Activated CD4-positive, alpha-beta T cell treated with anti-CD3 and anti-CD28 coated beads for 4 hours (primary cell): ENCODE data around the gene NKX2-3.
A peak's percentile ranks its signal among the peaks of the same experiment; 100 is the strongest.

Source experiments
- DNase-seq, 2 donors: peaks; one replicate each; pipeline ENCODE4 v3.0.0-alpha.2; 2020

NKX2-3 gene

DNA sequence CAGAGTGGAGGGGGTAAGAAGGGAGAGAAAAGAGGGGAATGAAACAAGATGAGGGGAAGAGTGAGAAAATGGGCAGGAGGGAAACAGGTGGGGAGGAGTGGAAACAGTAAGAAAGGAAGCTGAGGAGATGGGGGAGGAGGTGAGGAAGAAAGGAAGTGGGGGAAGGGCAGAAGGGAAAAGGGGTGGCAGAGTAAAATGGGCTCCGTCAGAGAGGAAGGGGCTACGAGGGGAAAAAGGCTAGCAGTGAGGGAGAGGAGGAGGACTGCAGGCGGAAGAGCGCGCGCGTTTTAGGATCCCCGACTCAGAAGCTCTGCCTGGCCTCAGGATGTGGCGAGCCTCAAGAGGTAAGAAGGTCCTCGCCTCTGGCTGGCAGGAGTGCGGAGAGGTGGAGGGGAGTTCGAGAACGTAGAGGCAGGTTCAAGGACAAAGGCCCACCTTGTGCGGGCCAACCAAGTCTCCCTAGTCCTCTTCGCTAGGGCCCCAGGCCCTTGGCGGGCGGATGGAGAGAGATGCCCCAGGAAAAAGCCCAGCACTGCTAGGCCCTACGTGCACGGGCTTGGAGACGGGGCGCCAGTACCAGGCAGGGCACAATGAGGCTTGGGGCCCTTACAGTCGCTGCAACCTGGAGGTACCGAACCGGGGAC is 5.8 kb upstream of the NKX2-3 start:
- DNase-seq, result no peak

DNA sequence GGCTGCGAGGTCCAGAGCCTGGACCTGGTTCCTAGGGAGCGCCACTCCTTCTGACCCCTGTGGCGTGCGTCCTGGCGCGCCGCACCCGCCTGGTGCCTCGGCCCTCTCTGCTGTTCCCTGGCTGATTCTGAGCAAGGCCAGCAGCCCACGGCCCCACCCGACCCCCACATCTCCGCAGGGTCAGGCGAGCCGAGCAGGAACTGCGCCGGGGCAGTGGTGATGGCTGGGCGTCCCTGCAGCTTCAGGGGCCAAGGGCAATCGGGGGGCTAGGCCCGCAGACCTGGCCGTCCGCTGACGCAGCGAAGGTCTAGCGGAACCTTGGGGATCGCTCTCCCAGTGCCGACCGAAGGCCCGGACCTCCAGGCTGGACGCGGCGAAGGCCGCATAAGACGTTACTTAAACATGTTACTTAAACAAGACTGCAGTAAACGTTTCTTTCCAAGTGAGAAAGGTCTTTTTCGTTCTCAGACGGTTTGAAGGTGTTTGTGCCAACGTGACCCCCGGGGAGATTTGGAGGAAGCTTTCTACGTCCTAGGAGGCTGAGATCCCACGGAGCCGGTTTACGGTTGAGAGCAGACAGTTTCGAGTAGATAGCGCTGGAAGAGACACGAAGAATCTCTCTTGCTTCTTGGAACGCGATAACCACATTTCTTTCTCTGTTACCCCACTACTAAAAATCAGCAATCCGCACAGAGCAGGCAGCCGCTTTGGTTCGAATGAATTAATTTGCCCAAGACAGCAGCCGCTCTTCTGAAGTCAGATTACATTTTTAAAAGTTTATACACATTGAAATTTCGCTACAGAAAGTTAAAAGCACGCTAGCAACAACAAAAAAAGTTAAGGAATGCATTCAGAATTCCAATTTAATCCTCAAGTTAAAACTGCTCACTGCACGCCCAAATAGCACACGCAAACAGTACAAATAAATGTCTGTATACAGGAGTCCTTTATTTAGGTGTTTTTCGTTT is 4.9 kb upstream of the NKX2-3 start:
- DNase-seq, result no peak

DNA sequence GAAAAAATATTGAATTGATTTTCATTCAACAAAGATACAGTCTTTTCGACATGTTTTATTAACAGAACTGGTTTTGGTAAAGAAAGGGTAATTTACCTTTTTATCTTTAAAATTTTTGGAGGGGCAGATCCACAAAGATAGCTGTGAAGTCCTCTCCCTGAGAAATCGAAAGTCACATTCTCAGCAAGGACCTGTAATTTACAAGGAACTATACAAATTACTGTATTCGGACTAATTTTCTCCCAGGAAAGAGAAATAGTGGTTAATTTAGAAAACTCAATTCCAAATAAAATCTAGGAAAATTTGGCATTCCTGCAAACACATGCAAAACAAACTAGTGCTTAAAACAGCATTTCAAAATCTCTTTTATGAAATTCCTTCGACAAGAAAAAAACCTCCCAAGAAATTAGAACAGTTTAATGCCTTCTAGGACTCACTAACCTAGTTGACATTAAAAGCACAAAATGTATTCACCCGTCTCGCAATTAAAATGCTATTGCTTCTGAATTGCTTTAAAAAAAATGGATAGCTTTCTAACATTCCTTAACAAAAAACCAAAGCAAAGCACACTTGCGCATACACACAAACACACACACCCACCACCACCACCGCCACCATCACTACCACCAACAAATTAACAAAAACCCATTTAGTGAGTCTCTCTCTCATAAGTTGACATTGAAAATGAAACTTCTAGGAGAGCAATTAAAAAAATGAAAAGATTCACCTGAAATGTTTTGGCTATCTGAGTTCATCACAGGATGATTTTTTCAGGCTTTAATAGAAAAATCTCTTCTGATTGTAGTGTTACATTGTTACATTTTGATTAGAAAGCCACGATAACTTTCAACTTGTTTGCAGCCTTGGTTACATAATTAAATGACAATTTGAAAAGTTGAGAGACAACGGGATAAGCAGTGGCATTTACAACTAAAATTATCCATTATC is 4.0 kb upstream of the NKX2-3 start:
- no peak for DNase-seq

DNA sequence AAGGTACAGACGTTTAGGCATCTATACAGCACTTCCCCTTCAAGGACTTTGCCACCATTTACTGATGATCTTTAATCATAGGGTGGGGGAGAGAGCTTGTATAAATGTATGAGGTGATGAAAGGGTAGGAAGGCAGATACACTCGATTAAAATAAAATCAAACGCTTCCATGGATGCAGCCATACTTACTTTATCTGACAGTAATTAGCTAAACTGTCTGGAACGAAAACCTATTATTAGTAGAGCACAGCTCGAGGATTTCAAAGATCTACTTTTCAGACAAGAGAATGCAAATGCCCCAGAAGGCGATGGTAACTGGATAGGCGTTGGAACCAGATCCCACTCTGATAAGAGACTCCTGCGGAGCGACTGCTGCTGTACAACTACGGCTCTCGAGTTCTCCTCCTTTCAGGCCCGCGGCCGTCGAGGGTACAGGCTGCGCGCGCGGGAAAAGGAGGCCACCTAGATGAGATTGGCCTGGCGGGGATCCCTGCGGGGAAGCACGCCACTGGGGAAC is 3.1 kb upstream of the NKX2-3 start:
- DNase-seq, result no peak

DNA sequence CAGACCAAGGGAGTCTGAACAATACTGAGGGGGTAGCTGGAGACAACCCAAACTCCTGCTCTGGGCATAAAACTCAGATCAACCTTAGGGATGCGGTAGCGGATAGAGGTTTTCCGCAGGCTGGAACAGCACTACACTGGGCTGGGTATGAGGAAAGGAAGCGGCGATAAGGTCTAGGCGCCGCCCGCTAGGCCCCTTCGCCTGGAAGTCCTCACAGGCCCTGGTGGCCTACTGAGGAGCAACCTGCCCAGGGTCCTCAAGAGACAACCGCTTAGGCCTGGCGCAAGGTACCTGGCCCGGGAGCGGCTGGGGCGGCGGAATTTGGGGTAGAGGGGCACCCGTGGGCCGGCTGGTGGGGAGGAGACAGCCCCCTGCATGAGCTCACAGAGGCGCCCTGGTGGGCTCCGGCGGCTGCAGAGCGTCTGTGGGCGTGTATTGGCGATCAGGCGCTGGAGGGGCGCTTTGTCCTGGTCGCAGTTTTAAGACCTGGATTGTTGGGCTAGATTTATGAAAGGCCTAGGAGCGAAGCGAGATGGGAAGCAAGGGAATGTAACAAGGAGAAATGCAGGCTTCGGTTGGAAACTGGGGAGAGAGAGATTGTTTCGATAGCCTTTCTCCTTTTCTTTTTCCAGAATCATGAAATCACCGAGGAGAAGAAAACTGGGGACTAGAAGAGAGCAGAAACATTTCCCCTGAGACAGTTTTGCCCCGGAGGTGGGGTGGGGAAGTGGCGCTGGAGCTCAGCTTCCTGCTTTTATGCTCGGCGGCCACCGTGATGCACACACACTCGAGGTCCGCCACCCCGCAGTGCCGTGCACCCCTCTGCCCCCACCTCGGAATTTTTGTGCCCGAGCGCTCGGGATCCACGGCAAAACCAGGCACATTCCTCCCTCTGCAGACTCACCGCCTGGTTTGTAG is 2.4 kb upstream of the NKX2-3 start:
- no peak for DNase-seq

DNA sequence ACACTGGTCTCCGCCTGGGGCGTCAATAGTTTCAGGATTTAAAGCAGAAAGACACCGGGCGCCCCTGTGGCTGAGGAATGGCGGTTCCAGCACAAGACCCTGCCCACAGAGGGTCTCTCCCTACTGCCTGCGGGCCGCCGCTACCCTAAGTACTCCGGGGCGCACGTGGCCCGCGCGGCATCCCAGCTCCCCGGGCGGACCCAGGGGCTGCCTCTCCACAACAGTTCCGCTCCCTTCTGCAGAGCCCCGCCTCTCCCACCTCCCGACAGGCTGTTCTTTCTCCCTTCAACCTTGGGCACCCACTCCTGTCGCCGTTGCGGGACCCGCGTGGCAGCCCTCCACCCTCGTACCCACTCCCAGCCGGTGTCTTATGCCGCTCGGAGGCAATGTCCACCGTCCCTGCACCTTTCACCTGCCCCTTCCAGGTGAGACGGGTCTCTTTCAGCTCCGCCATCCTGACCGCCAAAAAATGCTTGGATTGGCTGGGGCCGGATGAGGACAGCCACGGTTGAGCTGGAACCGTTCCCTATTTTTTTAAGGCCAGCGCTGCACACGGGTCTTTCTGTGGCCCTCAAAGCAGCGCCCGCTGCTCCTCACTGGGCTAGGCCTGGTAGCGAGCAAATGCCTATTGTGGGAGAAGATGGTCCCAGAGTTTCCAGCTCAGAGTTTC is 1.6 kb upstream of the NKX2-3 start:
- no peak for DNase-seq

DNA sequence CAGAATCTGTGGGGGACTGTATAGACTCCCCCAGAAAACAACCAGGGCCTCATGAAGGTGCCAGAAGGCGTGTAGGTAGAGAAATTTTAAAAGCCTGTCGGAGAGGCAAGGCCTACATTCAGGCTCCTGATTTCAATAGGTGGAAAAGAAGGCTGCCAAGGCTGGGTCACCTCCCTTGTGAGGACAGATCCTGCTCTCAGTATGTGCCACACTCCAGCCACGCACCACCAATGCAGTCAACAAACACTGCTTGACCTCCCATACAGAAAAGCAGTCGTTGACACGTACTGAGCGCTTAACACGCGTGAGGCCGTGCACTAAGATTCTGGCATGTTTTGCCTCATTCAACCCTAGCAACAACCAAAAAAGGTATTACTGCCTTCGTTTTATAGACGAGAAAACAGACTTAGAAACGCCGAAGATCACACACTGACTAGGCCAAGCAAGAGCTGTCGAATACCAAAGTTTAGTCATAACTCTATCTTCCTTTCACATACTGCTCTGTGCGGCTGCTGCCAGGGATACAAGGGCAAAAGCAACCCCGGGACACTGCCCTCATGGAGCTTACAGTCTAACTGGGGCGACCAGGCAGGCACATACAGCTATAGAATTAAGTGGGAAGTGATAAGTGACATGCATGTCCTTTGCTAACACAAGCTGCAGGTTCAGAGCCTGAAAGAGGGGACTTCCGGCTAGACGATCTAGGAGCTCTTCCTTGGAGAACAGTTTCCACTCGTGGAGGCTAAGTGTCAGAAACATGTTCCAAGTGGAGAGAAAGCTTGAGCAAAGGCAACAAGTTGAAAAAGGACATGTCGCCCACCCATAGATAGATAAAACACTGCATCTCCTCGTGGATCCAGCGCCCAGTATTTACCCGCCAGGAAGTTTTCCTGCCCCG is 797 bp upstream of the NKX2-3 start:
- DNase-seq, result no peak

DNA sequence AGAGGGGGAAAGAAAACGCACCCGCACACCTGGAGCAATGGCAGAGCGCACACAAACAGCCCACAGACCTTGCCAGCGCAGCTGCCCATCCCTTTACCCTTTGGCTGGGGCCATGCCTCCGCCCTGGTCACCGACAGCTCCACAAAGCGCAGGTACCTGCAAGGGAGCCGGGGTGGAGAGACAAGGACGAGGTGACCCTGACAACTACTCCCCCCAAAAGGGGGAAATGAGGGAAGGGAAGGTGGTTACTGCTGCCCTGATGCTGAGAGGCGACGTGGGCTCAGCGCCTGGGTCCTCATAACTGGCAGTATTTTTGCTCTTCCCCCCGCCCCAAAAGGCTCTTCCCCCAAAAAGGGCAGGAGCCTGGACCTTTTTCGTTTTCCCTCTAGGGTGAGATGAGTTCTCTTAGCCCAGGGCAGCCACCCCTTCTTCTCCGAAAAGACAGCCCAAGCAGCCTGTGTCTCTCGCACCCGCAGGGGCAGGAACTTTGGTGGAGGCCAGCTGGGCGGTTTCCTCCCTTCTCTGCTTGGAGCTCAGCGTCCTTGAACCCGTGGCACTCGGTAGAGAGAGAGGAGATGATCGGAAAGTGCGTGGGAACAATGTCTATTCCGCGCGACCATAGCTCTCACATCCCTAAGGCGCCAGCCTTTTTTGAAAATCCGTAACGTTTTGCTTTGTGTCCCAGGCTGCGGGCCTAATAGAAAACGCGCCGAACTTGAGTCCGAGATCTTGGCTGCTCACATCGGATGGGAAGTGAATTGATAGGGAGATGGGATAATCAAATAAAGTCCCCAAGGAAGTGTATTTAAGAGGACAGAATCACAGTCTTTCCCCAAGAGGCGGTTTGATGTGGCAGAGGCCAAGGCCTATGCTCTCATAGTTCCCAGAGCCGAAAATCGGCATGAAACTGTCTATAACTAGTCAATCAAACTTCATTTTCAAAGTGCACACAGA is 1.0 kb downstream of the NKX2-3 start:
- no peak for DNase-seq

DNA sequence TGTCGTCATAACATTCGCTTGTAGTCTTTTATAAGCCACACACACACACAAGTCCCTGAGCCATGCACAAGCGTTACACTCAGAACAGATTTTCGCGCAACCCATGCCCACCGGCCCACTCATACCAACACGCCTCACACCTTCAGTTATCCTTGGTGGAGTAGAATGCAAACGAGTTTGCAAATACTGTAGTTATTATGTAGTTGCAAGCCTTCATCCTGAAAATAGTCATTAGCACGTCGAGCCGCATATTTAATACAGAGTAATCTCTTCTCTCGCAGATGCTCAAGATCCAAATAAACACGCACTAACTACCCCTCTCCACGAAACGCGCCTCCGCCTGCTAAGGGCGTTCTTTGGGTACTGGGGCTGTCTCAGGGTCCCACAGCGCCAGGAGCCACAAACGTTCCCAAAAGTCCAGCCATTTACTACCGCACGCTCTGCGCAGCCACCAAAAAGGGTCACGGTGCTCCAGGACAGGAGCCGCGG is 1.8 kb downstream of the NKX2-3 start:
- no peak for DNase-seq

DNA sequence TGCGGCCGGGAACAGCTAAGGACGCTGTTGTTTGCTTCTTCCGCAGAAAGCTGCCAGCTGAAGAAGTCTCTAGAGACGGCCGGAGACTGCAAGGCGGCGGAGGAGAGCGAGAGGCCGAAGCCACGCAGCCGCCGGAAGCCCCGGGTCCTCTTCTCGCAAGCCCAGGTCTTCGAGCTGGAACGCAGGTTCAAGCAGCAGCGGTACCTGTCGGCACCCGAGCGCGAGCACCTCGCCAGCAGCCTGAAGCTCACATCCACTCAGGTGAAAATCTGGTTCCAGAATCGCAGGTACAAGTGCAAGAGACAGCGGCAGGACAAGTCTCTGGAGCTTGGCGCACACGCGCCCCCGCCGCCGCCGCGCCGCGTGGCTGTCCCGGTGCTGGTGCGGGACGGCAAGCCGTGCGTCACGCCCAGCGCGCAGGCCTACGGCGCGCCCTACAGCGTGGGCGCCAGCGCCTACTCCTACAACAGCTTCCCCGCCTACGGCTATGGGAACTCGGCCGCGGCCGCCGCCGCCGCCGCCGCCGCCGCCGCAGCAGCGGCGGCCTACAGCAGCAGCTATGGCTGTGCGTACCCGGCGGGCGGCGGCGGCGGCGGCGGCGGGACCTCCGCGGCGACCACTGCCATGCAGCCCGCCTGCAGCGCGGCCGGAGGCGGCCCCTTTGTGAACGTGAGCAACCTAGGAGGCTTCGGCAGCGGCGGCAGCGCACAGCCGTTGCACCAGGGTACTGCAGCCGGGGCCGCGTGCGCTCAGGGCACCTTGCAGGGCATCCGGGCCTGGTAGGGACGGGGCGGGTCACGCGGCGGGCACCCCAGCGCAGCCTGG is 2.4 kb downstream of the NKX2-3 start:
- DNase-seq, result peak in 1 of 2 donors; percentile 32

DNA sequence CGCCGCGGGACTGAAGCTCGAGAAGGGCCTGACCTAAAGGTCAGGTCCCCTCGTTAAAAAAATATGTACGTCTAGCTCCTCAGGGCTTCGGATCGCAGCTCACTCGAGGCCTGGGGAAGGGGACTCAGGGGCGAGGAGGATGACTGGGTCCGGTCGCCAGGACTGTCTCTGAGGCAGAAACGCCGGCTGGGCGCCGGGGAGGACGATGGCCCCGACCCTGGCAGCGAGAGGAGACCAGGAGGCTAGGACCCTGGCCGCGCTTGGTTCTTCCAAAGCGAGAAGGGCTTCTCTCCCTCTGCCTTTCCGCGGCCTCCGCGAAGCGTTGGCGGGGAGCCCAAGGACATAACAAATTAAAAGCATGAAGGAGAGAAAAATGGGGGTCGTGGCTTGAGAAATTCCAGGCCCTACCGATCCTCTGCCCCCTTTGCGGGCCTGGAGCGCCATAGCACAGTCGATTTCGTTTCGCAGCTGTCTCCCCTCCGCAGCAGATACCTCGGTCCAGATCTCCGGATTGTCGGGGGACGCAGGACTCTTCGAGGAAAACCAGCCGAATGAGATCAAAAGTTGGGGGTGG is 3.1 kb downstream of the NKX2-3 start:
- DNase-seq, result no peak

DNA sequence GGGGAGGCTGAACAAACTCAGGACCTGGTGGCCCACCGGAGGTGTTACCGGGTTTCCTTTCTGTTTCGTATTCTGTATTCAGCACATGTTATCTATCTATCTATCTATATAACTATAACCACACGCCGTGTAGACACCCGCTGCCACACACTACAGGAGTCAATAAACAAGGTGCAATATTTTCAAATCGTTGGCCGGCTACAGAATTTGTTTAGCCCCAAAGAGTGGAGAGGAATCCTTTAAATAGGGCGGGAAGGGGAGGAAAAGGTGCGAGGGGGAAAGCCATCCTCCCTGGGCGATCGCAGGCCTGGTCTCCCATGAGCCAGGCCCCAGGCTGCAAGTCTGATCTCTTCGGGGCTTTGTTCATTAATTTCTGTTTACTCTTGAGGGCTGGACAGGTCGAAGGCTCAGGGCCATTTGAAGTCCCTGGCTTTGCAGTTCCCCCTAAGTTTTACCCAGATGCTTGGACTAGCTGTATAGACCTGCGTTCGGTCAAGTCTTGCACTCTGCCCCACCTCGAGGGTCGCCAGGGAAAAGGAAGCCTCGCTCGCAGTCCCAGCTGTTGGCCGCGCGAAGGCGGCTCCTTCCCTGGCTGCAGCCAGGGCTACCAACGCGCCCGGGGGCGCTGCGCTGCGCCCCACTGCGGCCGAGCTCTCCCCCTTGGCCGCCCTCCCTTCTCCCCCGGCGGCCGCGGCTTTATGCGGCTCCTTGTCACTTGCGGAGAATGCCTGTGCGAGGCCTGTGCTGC is 3.8 kb downstream of the NKX2-3 start:
- DNase-seq, result no peak

DNA sequence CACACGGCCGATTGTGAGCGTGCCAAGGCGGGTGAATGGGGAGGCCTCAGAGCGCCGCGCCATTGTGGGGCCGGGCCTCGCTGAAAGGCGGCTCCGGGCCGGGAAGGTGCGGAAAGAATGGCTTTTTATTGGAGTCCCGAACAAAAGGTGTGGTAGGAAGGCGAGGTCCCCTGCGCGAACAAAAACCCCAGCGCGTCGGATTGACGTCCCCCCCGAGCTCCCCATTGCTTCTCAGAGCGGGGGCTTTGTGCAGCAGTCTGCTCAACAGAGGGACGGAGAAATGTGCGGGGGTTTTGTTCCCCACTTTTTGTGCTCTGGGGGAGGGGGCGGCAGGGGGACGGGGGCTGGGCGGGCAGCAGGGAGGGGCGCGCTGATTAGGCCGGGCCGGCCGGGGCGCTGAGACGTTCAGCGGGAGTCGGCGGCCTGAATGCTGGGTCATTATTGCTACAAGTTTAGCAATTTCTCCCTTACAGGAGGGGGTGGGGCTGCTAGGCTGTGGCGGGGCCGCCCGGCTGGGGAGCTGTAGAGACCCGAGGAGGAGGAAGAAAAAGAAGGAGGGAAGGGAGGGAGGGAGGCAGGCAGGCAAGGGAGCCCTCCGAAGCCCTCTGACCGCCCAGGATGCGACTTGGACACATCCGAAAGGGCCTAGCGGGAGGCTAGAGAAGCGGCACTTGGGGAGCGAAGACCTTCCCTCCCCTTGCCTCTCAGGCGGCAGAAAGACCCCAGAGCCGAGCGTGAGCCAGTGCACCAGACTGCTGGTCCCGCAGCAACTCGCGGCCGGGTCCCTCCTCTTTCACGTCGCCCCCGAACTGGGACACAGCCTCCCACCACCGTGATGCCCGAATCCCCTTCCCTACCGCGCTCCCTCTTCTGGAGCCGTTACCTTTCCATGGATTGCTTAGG is 4.6 kb downstream of the NKX2-3 start:
- no peak for DNase-seq

DNA sequence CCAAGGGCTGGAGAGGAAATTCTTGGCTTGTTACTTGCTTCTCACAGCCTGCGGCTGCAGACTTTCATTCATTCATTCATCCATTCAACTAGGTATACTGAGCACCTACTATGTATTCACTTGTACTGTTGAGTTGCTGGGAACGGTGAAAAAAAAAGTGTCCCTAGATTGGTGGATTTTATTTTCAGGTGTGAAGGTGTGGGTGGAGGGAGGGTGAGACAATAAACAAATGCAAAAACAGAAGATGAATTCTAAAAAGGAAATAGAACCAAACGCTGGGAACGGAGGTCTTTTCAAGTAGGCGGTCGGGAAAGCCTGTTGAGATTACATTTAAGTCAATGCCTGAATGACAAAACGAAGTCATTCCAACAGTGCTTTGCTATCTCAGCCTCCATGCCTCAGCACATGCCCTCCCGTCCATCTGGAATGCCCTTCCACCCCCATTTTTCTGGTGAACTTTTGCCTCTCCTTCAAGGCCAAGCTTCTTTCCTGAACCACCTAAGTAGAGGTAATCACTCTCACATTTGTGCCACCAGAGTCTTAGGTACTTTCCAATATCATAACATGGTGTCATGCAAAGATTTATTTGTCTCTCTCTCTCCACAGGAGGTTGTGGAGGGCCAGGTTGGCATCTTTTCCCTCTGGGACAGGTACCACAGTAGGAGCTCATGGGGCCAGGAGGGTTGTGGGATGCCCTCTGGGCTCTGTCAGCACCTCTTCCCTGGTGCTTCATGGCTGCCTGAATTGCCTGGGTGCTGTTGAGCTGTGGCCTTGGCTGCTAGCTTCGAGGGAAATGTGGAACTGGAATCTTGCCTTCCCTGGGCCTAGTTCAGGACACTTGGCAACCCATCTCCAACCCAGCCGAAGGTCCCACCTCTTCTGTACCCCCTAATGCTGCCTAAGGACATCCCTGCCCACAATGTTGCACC is 5.5 kb downstream of the NKX2-3 start:
- DNase-seq, result no peak
